ENCODE measurements around the gene OR4F6.

Gene OR4F6

GRCh38 chr15:101805605-101806345 lies 2.5 kb downstream of the OR4F6 start:
- no peak for DNase-seq

- no peak for DNase-seq
Observed at GRCh38 chr15:101807345-101807945, 4.1 kb downstream of the OR4F6 start.

- no peak for DNase-seq
Observed at GRCh38 chr15:101808201-101808600, 4.9 kb downstream of the OR4F6 start.

GRCh38 chr15:101810456-101810855 lies 7.1 kb downstream of the OR4F6 start:
- no peak for DNase-seq

GRCh38 chr15:101810876-101811275 lies 7.6 kb downstream of the OR4F6 start:
- DNase-seq, result no peak

GRCh38 chr15:101811902-101812301 lies 8.6 kb downstream of the OR4F6 start, which contains the start of gene OR4F15:
Gene OR4F15, plus strand, starts transcription at chr15:101812202. Its CDS starts 5,985 bp downstream, at chr15:101818187.
- no peak for DNase-seq

- no peak for DNase-seq
Observed at GRCh38 chr15:101813803-101814534, 10.7 kb downstream of the OR4F6 start.

GRCh38 chr15:101820781-101821180 lies 17.5 kb downstream of the OR4F6 start:
- DNase-seq, result no peak

- DNase-seq, result no peak
Observed at GRCh38 chr15:101827257-101827656, 23.9 kb downstream of the OR4F6 start.

GRCh38 chr15:101828774-101829173 lies 25.5 kb downstream of the OR4F6 start:
- DNase-seq, result no peak

GRCh38 chr15:101841656-101842055 lies 38.3 kb downstream of the OR4F6 start:
- no peak for DNase-seq

GRCh38 chr15:101844916-101845315 lies 41.6 kb downstream of the OR4F6 start:
- DNase-seq, result no peak

- DNase-seq, result no peak
Observed at GRCh38 chr15:101852356-101852755, 49.0 kb downstream of the OR4F6 start.

Measured in hippocampal formation (tissue), 2 donors.